GM10266 (cell line): ENCODE data around the gene KIF6.

Experiments
- DNase-seq: peaks from one replicate; pipeline ENCODE4 v3.0.0; 2012; ENCODE audit errors: extremely low spot score
- CTCF ChIP-seq: IDR thresholded peaks from 2 replicates; pipeline ENCODE4 v1.5.1; 2012; ENCODE audit warnings: mild to moderate bottlenecking, low read depth; ENCODE audit not compliant: control insufficient read depth, insufficient read depth; ENCODE audit errors: missing control alignments

Gene KIF6

GRCh38 chr6:39670519-39670918, 54.7 kb downstream of the KIF6 start:
- DNase-seq = no peak
- TF ChIP-seq CTCF = no peak

GRCh38 chr6:39669973-39670342, 55.2 kb downstream of the KIF6 start:
- no peak for TF ChIP-seq CTCF
- DNase-seq = no peak

- no peak for TF ChIP-seq CTCF
- DNase-seq = no peak
Observed at GRCh38 chr6:39669207-39669972, 55.8 kb downstream of the KIF6 start.

GRCh38 chr6:39666706-39667489, 58.3 kb downstream of the KIF6 start:
- no peak for TF ChIP-seq CTCF
- no peak for DNase-seq

- no peak for DNase-seq
- TF ChIP-seq CTCF = no peak
Observed at GRCh38 chr6:39665861-39666260, 59.3 kb downstream of the KIF6 start.

- TF ChIP-seq CTCF = no peak
- no peak for DNase-seq
Observed at GRCh38 chr6:39664173-39664572, 61.0 kb downstream of the KIF6 start.
